GM21528 (cell line): ENCODE results near the gene SMYD2.

Experiments used
- ATAC-seq: cut with Tn5 transposase; IDR thresholded peaks from one replicate; pipeline ENCODE4 v1.9.1; 2021; ENCODE audit warnings: mild to moderate bottlenecking, moderate library complexity; ENCODE audit not compliant: unreplicated experiment, low FRiP score

SMYD2 gene

GRCh38 chr1:214354440-214355148 lies 73.6 kb downstream of the SMYD2 start:
- no peak for ATAC-seq

GRCh38 chr1:214360116-214360515 lies 79.2 kb downstream of the SMYD2 start:
- no peak for ATAC-seq

- no peak for ATAC-seq
Observed at GRCh38 chr1:214360525-214361164, 79.7 kb downstream of the SMYD2 start.

- no peak for ATAC-seq
Observed at GRCh38 chr1:214361636-214362035, 80.7 kb downstream of the SMYD2 start.

- ATAC-seq = no peak
Observed at GRCh38 chr1:214362188-214362882, 81.4 kb downstream of the SMYD2 start.

- no peak for ATAC-seq
Observed at GRCh38 chr1:214363386-214363785, 82.4 kb downstream of the SMYD2 start.

- no peak for ATAC-seq
Observed at GRCh38 chr1:214364386-214364785, 83.4 kb downstream of the SMYD2 start.

- no peak for ATAC-seq
Observed at GRCh38 chr1:214364786-214365295, 83.9 kb downstream of the SMYD2 start.

GRCh38 chr1:214367841-214368240 lies 86.9 kb downstream of the SMYD2 start:
- no peak for ATAC-seq

- ATAC-seq = no peak
Observed at GRCh38 chr1:214369364-214369763, 88.4 kb downstream of the SMYD2 start.

- ATAC-seq = no peak
Observed at GRCh38 chr1:214370615-214371014, 89.7 kb downstream of the SMYD2 start.

- no peak for ATAC-seq
Observed at GRCh38 chr1:214372092-214372491, 91.1 kb downstream of the SMYD2 start.

- ATAC-seq = no peak
Observed at GRCh38 chr1:214377485-214377884, 96.5 kb downstream of the SMYD2 start.

- ATAC-seq = no peak
Observed at GRCh38 chr1:214377886-214378285, 96.9 kb downstream of the SMYD2 start.

- no peak for ATAC-seq
Observed at GRCh38 chr1:214378492-214378891, 97.5 kb downstream of the SMYD2 start.

GRCh38 chr1:214379236-214379970 lies 98.4 kb downstream of the SMYD2 start:
- no peak for ATAC-seq

- ATAC-seq = no peak
Observed at GRCh38 chr1:214380396-214380795, 99.4 kb downstream of the SMYD2 start.

- ATAC-seq = no peak
Observed at GRCh38 chr1:214380986-214381695, 100.2 kb downstream of the SMYD2 start.

GRCh38 chr1:214383381-214384372 lies 102.7 kb downstream of the SMYD2 start:
- ATAC-seq = no peak
